AG08395 (cell line): Measurements from ENCODE around the gene CTCF.

Experiments
- DNase-seq: peaks from one replicate; pipeline ENCODE4 v3.0.0; 2012; ENCODE audit warnings: mixed read lengths, low spot score

Gene CTCF

GRCh38 chr16:67666032-67666551, 103.8 kb downstream of the CTCF start:
- DNase-seq, result peak; percentile 15

GRCh38 chr16:67666559-67667452, 104.5 kb downstream of the CTCF start, which contains the start of the genes C16orf86 and ENKD1:
C16orf86 (plus strand) TSS chr16:67666814; CDS start chr16:67666971, 157 bp downstream.
ENKD1 (minus strand) TSS chr16:67666750; CDS start chr16:67666442, 308 bp downstream.
- peak; percentile 89 for DNase-seq

GRCh38 chr16:67667453-67667816, 105.1 kb downstream of the CTCF start:
- DNase-seq, result no peak

GRCh38 chr16:67667817-67668494, 105.6 kb downstream of the CTCF start:
- peak; percentile 97 for DNase-seq

GRCh38 chr16:67668495-67669157, 106.3 kb downstream of the CTCF start:
- no peak for DNase-seq

GRCh38 chr16:67669499-67670101, 107.3 kb downstream of the CTCF start:
- DNase-seq, result no peak

GRCh38 chr16:67672306-67672705, 110.0 kb downstream of the CTCF start:
- DNase-seq, result no peak

GRCh38 chr16:67672739-67673662, 110.7 kb downstream of the CTCF start:
- DNase-seq, result peak; percentile 90

- no peak for DNase-seq
Measured at GRCh38 chr16:67673712-67674580, 111.6 kb downstream of the CTCF start.

GRCh38 chr16:67674851-67675578, 112.7 kb downstream of the CTCF start:
- no peak for DNase-seq

- DNase-seq, result no peak
Measured at GRCh38 chr16:67675579-67675935, 113.2 kb downstream of the CTCF start.

GRCh38 chr16:67675999-67676398, 113.7 kb downstream of the CTCF start:
- no peak for DNase-seq

GRCh38 chr16:67676516-67676915, 114.2 kb downstream of the CTCF start:
- DNase-seq, result no peak

- DNase-seq, result no peak
Measured at GRCh38 chr16:67676939-67677338, 114.6 kb downstream of the CTCF start.

- DNase-seq, result no peak
Measured at GRCh38 chr16:67677712-67678111, 115.4 kb downstream of the CTCF start.

GRCh38 chr16:67678354-67679023, 116.2 kb downstream of the CTCF start:
- no peak for DNase-seq

- DNase-seq, result no peak
Measured at GRCh38 chr16:67679935-67680897, 117.9 kb downstream of the CTCF start.
